ENCODE data around the gene ATP7B. TPM values are rescaled to one million over a fixed set of nuclear protein-coding genes. Genes with fewer than 3 reads are reported as not detected.
A peak's percentile ranks its signal among the peaks of the same experiment; 100 is the strongest.

The ATP7B gene
- total RNA-seq, 1 donor from 2014 or later: 11.2 TPM

DNA sequence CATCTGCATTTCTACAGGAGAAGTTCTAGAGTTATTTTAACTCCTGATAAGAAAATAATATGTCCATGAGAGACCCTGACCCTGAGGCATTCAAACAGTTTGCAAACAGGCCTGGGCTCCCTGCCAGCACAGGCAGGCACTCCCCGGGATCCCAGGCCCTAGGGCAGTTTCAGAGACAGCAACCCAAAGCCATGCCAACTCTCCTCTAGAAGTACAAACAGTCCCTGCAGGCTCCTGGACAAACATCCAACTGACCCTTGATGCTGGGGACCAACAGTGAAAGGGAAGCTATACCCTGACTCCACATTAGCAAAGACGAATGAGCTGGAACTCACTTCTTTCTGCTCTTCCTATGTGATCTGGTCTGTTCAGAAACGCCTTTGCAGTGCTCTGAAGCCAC, 104.7 kb downstream of the ATP7B start:
- Histone ChIP-seq H3K27me3 (ENCODE audit: control insufficient read depth, insufficient read depth, low read length) (peaks cover 7% of the 10 kb centered on the region), H3K36me3 (ENCODE audit: control insufficient read depth, insufficient read depth, low read length) (no peaks in the 10 kb centered on the region), H3K4me3 (ENCODE audit: low read depth, low read length) (no peak overlapping the region)
- no peak for TF ChIP-seq CTCF (IDR thresholded peaks at IDR 0.05; ENCODE audit: insufficient read depth, low read length, poor library complexity, severe bottlenecking)
- DNase-seq (ENCODE audit: low read depth): no peak

- no peak overlapping the region for H3K4me3 ChIP-seq (ENCODE audit: low read depth, low read length)
- H3K27me3 ChIP-seq (ENCODE audit: control insufficient read depth, insufficient read depth, low read length): peaks cover 4% of the 10 kb centered on the region
- H3K36me3 ChIP-seq (ENCODE audit: control insufficient read depth, insufficient read depth, low read length): no peaks in the 10 kb centered on the region
- DNase-seq (ENCODE audit: low read depth): no peak
- TF ChIP-seq CTCF (IDR thresholded peaks at IDR 0.05; ENCODE audit: insufficient read depth, low read length, poor library complexity, severe bottlenecking): no peak
Observed at GRCh38 chr13:51905787-51906186, 105.5 kb downstream of the ATP7B start.

DNA sequence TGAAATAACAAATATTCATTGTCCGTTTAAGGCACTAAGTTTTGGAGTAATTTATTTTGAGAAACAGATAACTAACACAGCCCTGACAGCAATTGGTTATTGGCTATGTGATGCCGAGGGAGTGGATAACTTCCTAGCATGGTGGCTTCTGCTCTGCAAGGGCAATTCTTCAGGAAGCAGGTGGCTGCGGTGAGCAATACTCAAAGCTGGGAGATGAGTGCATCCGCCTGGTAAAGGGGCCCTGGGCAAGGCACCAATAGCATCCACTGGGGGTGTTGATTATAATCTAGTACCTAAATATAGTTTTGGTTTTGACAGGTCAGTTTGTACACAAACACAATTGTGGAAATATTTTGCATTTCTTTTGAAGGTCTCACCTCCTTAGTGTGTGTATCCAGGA, 108.5 kb downstream of the ATP7B start:
- H3K4me3 ChIP-seq (ENCODE audit: low read depth, low read length): no peak overlapping the region
- H3K27me3 ChIP-seq (ENCODE audit: control insufficient read depth, insufficient read depth, low read length): no peaks in the 10 kb centered on the region
- H3K36me3 ChIP-seq (ENCODE audit: control insufficient read depth, insufficient read depth, low read length): no peaks in the 10 kb centered on the region
- no peak for TF ChIP-seq CTCF (IDR thresholded peaks at IDR 0.05; ENCODE audit: insufficient read depth, low read length, poor library complexity, severe bottlenecking)
- no peak for DNase-seq (ENCODE audit: low read depth)

DNA sequence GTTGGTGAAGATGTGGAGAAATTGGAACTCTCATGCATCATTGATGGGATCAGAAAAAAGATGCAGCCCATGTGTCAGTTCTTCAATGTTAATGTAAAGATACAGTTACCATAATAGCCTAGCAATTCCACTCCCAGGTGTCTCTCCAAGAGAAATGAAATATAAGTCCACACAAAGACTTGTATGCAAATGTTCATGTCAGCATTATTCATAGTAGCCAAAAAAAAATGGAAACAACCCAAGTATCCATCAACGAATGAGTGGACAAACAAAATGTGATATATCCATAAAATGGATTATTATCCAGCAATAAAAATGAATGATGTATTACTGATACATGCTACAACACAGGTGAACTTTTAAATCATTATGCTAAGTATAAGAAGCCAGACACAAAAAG, 110.8 kb downstream of the ATP7B start:
- no peak for TF ChIP-seq CTCF (IDR thresholded peaks at IDR 0.05; ENCODE audit: insufficient read depth, low read length, poor library complexity, severe bottlenecking)
- Histone ChIP-seq H3K4me3 (ENCODE audit: low read depth, low read length) (no peak overlapping the region), H3K27me3 (ENCODE audit: control insufficient read depth, insufficient read depth, low read length) (no peaks in the 10 kb centered on the region), H3K36me3 (ENCODE audit: control insufficient read depth, insufficient read depth, low read length) (no peaks in the 10 kb centered on the region)
- DNase-seq (ENCODE audit: low read depth): no peak

- peak; percentile 91 for TF ChIP-seq CTCF (IDR thresholded peaks at IDR 0.05; ENCODE audit: insufficient read depth, low read length, poor library complexity, severe bottlenecking)
- DNase-seq (ENCODE audit: low read depth): peak; percentile 7
- Histone ChIP-seq H3K36me3 (ENCODE audit: control insufficient read depth, insufficient read depth, low read length) (no peaks in the 10 kb centered on the region), H3K27me3 (ENCODE audit: control insufficient read depth, insufficient read depth, low read length) (peaks cover 2% of the 10 kb centered on the region), H3K4me3 (ENCODE audit: low read depth, low read length) (no peak overlapping the region)
Observed at GRCh38 chr13:51895906-51896888, 115.1 kb downstream of the ATP7B start.

Measured in kidney epithelial cell (primary cell).